HG03135 (cell line): Measurements from ENCODE around the gene ADGRG4.
A peak's percentile ranks its signal among the peaks of the same experiment; 100 is the strongest.
"Not testable (repeated sequence)": the region's sequence is repeated elsewhere in the genome, so short reads cannot be mapped to it uniquely, and the experiment has no call there.

Experiments used
- ATAC-seq: cut with Tn5 transposase; IDR thresholded peaks from one replicate; pipeline ENCODE4 v1.9.1; 2021; ENCODE audit warnings: mild to moderate bottlenecking, moderate library complexity; ENCODE audit not compliant: unreplicated experiment

Gene ADGRG4, protein sequence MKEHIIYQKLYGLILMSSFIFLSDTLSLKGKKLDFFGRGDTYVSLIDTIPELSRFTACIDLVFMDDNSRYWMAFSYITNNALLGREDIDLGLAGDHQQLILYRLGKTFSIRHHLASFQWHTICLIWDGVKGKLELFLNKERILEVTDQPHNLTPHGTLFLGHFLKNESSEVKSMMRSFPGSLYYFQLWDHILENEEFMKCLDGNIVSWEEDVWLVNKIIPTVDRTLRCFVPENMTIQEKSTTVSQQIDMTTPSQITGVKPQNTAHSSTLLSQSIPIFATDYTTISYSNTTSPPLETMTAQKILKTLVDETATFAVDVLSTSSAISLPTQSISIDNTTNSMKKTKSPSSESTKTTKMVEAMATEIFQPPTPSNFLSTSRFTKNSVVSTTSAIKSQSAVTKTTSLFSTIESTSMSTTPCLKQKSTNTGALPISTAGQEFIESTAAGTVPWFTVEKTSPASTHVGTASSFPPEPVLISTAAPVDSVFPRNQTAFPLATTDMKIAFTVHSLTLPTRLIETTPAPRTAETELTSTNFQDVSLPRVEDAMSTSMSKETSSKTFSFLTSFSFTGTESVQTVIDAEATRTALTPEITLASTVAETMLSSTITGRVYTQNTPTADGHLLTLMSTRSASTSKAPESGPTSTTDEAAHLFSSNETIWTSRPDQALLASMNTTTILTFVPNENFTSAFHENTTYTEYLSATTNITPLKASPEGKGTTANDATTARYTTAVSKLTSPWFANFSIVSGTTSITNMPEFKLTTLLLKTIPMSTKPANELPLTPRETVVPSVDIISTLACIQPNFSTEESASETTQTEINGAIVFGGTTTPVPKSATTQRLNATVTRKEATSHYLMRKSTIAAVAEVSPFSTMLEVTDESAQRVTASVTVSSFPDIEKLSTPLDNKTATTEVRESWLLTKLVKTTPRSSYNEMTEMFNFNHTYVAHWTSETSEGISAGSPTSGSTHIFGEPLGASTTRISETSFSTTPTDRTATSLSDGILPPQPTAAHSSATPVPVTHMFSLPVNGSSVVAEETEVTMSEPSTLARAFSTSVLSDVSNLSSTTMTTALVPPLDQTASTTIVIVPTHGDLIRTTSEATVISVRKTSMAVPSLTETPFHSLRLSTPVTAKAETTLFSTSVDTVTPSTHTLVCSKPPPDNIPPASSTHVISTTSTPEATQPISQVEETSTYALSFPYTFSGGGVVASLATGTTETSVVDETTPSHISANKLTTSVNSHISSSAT (N-terminal part only)

DNA sequence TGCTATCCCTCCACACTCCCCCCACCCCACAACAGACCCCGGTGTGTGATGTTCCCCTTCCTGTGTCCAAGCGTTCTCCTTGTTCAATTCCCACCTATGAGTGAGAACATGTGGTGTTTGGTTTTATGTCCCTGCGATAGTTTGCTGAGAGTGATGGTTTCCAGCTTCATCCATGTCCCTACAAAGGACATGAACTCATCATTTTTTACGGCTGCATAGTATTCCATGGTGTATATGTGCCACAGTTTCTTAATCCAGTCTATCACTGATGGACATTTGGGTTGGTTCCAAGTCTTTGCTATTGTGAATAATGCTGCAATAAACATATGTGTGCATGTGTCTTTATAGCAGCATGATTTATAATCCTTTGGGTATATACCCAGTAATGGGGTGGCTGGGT is at the start of gene ADGRG4:
ADGRG4 (plus strand) TSS at position 243 of the 400 bp plus-strand sequence. CDS start 7,815 bp downstream, outside the sequence.
- not testable (repeated sequence) for ATAC-seq

DNA sequence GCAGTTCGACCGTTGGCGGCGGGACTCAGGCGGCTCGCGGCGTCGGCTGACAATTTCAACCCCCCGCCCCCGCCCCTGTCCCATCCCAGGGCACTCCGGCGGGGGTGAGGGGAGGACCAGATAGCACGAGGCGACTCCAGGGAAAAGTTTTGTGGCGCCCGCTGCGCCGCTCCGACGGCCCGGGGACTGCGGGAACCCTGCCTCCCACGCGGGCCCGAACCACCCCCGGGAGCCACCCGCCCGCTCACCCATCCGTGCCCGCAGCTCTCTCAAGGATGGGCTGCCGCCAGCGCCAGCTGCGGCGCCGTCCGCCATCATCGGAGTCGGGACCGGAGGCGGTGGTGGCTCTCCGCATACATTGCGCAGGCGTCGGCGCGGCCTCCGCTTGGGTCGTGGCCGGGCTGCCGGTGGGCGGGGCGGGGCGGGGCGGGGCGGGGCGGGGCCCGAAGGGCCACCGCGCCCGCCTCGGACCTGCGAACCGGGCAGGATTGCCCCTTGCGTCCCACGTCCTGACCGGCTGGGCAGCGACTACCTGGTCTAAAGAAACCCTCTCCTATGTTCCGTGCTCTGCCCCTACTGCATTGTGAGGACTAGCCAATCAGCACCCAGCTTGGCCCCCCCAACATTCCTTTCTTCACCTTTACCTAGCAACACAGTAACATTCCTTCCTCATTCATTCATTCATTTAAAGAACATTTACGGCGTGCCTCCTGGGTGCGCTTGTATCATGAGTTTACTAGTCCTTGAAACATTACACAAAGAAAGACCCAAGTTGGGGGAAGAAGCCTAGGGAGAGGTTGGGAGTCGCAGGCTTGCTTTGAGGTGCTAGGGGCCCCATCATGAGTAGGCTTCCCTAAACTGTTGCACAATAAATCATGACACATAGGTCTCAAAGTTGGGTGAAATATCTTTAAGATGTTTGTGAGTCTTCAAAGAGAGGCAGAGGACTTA is 49.4 kb upstream of the ADGRG4 start, which contains the start of gene MAP7D3:
MAP7D3 (minus strand) TSS at position 360 of the 951 bp plus-strand sequence; CDS start at position 318, 42 bp downstream.
- peak; percentile 88 for ATAC-seq

DNA sequence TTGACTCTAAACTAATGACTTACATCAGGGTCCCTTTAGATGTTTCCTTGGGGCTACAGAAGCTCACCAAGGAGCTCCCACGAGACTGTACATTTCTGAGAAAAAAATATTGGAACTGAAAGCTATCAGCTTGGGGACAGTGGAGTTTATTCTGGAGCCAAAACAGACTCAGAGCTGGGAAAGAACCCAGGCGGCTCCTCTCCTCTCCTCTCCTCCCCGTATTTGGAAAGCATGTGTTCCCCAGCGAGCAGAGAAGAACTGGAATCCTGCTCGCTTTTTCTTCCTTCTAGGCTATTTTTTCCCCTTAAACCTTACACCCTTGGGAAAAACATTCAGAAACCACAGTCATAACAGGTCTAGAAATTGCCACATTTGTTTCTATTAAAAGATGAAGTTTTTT is 45.2 kb upstream of the ADGRG4 start:
- no peak for ATAC-seq

DNA sequence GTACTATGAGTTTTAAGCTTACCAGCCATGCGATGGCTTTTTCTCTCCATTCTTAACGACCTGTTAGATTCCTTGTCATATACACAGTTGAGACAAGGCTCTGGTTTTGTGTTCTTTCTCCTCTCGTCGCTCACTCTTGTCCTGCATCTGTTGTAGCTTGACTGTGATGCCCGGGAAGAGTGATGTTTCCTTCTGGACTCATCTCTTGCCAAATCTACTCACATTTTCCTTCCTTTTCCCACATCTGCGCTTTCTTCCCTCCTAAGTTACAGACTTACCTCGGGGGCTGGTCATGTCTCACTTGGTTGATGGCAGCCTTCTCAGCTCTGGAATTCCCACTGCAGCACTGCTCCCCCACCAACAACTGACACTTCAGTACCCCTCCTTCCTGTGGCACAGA is 44.7 kb upstream of the ADGRG4 start:
- no peak for ATAC-seq

DNA sequence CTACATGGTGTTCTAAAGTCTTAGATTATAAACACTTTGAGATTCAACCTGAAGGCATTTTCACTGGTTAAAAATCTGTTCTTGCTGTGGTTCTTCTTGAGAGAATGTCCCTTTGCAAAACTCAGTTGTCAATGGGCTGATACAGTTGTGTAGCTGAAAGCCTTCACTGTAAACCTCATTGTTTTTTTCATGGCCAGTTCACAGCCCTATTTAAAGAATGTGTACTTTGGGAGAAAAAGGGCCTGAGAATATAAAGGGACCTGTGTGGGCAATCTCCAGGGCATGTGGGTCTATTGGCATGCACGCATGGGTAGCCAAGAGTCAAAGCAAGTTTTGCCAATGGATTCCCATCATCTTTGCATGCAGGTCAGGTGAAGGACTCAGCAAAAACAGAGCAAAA is 41.8 kb upstream of the ADGRG4 start:
- ATAC-seq: no peak

DNA sequence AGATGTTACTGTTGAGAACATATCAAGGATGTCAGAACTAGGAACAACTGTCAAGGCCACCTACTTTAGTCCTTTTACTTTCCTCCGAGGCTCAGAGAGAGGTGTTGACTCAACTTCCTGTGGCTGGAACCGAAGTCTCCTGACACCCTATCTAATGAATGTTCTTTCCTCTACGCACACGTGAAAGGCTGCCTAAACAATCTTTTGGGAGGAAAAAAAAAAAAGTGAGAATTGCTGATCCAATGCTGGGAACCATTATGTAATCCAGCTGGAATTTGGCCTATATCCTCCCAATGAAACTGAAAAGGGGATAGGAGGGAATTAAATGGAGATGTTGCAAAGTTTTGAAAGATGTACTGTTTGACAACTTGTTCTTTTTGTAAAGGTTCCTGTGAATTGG is 41.2 kb upstream of the ADGRG4 start:
- ATAC-seq: no peak

DNA sequence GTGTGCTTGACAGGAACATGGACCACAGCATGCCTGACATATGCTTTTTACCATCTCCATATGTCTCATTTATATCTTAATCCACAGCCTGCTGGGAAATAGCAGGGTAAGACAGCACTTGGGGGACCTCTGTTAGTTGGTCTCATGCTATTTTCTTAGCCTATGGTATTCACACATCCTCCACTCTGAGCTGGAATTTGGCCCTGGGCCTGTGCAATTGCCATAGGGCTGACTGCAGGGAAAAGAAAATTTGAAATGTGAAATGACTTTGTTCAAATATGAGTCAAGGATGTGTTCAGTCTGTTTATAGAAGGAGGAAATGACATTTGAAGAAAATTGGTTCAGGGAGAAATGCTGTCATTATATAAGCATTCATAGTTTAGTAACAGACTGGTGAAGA is 40.0 kb upstream of the ADGRG4 start:
- ATAC-seq: no peak

DNA sequence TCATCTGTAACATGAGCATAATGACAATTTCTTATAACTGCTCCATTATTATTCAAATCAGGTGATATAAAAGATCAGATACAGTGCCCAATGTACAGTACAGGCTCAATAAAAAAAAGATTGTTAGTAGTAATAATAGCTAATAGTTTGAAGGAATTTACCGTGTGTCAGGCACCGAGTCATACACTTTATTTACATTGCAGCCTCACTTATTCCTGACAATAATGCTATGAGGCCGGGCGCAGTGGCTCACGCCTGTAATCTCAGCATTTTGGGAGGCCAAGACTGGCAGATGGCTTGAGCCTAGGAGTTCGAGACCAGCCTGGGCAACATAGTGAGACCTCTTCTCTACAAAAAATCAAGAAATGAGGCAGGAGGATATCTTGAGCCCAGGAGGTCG is 39.4 kb upstream of the ADGRG4 start:
- no peak for ATAC-seq

DNA sequence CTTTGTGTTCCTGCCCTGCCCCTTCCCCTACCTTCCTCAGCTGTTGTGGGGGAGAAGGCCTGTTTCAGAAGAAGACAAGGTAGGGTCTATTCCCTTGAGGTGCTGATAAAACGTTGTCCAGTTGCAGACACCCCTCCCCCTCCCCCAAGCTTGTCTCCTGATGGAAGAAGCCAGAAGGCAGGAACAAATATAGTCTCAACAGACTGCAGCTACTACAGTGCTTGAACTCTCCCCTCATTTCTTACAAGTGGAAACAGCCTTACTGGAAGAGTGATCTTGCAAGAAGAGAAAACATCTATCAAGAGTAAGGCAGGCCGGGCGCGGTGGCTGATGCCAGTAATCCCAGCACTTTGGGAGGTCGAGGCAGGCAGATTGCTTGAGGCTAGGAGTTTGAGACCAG is 38.5 kb upstream of the ADGRG4 start:
- ATAC-seq: no peak

DNA sequence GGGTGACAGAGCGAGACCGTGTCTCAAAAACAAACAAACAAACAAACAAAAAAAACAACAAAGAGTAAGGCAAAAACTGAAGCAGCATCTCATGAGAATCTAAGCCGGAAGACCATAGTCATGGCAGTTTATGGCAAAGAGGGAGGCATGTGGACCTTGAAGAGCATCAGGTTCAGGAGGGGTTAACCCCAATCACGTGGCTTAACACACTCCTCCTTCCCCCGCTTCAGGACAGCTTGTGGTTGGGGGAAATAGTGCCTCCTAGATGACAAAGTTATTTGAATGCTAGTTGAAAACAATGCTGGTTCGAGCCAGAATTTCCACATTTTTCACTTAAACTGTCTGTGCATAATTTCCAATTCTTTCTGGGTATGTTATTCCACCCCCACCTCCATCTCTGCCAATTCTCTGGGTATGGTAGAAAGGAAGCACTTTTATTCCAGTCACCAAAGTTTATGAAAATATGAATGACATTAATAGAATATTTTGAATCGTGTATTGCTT is 37.9 kb upstream of the ADGRG4 start:
- ATAC-seq: no peak

DNA sequence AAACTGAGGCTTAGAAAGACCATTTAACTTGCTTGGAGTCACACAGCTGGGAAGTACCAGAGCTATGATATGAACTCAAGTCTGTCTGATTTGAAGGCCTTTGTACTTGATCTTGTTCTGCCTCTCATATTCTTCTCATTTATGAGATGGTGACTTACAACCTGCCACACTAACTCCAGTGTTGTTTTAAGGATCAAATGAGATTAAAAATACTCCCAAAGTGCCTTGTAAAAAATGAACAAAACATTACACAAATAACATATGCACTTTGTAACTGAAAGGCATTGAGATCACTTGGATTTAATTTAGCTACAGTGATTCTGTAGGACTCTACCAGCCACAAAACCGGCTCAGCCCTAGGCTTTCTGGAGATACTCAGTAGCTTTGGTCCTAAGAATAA is 33.9 kb upstream of the ADGRG4 start:
- no peak for ATAC-seq

DNA sequence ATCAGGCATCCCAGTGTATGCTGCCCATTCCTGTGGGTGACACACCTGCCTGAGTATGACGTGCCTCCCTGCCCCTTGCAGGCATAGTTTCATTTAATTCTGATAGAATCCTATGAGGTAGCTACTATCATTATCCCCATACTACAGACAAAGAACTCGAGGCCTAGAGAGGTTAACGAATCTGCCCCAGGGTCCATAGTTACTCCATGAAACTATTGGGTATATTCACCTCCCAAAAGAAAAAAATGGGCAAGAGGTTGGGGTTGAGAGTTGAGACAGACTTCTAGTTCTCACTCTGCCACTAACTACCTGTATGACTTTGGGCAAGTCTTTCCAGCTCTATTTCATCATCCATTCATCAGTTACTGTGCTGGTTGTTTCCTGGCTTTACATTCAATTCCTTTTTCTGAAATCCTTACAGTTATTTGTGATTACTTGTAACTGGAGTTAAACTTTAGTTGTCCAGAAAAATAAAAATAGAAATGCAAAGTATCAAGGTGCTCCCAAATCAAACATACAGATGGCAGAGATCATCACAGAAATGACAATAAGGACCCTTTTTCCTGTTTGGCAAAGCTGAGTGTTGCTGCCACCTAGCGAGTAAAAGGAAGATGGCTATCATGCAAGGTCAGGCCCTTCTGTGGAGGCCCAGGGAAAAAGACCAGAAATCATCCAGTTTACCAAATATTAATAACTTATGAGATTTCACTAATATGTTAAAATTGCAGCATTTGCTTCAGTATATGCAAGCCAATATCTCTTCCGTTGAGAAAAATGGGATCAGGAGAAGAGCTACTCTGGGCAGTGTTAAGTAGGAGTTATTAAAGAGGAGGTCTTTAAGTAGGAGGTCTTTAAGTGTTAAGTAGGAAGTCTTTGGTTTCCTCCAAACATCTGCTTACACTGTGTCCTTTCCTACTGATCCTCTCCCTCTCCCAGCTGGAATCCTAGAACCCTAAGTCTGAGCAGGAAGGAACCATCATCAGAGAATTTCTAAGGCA is 32.4 kb upstream of the ADGRG4 start:
- no peak for ATAC-seq

DNA sequence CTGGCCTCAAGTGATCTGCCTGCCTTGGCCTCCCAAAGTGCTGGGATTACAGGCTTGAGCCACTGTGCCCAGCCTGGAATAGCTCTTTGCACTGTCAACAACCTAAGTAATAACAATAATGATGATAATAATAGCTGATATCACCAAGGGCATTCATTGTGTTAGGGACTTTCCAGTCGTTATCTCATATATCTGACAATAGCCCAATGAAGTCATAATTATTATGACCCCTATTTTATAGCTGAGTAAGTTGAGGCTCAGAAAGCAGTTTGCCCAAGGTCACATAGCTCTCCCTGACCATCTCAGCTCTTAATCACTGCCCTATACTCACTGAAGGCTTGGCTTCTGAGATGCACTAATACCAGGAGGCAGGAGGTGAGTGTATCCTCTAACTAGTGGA is 30.8 kb upstream of the ADGRG4 start:
- ATAC-seq: no peak

DNA sequence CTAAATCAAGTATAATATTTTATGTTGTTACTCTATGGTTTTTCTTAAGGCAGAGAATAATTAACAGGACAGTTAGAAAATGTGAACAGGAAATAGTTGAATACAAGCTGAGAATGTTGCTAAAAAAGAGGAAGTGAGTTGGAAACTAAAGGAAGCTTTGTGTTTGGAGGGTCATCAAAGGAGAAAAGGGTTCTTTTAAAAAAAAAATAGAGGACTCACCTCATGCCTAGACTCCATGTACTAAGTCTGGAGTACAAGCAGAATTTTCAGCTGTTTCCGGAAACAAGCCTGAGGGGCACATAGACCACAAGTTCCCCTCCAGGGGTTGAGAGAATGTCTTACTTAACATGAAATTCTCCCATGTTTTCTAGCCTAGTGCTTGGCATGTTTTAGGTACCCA is 29.5 kb upstream of the ADGRG4 start:
- peak; percentile 54 for ATAC-seq

DNA sequence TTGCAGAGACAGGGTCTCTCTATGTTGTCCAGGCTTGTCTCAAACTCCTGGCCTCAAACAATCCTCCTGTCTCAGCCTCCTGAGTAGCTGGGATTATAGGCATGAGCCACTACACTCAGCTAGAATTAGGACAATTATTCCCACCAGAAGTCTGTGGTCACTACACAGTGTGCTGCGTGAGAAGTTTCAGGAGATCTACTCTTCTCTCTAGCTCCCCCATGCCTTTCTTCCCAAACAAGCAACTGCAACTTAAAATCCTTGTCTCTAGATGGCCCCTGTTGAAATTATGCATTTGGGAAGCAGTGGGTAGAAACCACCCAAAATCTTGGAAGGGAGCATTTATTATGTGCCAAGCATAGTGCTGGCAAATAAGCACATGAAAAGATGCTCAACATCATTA is 28.4 kb upstream of the ADGRG4 start:
- ATAC-seq: no peak

DNA sequence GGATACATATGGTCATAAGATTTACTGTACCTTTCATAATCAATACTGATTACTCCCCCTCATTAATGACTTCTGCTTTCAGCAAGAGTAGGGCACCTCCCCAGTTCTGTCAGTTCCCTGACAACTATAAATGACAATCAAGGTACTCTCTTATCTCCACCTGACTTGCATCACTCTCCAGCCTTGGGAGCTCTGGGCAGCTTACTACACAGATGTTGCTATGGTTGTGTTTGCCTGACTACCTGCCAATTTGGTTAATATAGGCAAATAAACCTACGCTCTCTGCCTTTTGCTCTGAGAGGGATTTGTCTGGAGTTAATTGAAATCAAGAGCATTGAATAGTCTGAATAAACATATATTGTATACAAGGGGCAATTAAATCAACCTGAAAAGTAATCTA is 26.8 kb upstream of the ADGRG4 start:
- ATAC-seq: no peak

DNA sequence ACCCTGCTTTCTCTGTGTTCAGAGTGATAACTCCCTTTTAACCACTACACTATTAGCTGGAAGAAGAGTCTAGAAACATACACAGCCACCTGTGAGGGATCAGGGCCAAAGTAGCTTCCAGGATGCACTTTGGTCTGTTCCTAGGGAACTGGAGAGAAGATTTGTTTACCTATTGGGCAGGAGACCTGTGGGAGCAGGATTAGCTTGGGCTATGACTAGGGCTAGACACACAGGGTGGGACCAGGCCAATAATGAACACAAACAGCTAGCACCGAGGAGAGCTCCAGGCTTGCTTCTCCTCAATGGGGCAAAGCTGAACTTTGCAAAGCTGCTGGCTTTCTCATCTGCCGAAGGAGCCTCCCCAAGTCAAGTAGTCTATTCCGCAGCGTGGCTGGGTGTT is 25.2 kb upstream of the ADGRG4 start:
- no peak for ATAC-seq

DNA sequence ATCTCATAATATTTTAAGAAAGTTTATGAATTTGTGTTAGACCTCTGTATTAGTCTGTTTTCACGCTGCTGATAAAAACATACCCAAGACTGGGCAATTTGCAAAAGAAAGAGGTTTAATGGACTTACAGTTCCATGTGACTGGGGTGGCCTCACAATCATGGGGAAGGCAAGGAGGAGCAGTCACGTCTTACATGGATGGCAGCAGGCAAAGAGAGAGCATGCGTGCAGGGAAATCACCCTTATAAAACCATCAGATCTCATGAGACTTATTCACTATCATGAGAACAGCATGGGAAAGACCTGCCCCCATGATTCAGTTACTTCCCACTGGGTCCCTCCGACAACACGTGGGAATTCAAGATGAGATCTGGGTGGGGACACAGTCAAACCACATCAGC is 14.4 kb upstream of the ADGRG4 start:
- ATAC-seq: not testable (repeated sequence)

DNA sequence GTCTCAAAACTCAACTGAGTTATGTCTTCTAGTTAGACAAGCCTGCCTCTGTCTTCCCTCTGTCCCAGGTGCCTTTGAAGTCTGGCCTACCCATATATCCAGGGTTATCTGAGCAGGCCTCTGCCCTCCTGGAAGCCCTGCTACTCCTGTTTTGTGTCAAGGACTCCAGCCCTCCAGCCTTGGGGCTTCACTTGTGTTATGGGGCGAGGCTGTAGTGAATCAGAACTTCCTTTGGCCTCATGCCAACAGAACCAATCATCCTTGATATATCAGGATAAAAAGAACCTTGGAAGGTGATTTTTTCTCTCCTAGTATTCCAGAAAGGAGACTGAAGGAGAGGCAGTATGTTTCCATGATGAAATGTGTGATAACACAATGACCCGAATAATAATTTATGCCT is 8.9 kb upstream of the ADGRG4 start:
- ATAC-seq: no peak
